ENCODE results near the gene MTCH2. TPM values are rescaled to one million over a fixed set of nuclear protein-coding genes. Genes with fewer than 3 reads are reported as not detected.

MTCH2 gene
- total RNA-seq, 1 experiment from 2014 or later, result 230 TPM

- POLR2A ChIA-PET, result interaction anchor here (0.6 to 0.7 kb wide), 2 partner anchors 21 to 76 kb away, joined by 3 to 5 read pairs; no protein-coding TSS in a partner anchor
- CTCF ChIA-PET, result no interaction called here
- intact Hi-C loops (cut with micrococcal nuclease; ENCODE audit: unreplicated experiment), result no loop called here
These were observed 46.4 kb downstream of the MTCH2 start for GRCh38 chr11:47595967-47596366.

GRCh38 chr11:47595029-47595428 lies 47.3 kb downstream of the MTCH2 start:
- ATAC-seq (peak; percentile 56), DNase-seq (ENCODE audit: low read depth, low spot score) (no peak)
- Histone ChIP-seq H3K36me3 (ENCODE audit: control insufficient read depth, insufficient read depth, low read length) (no peaks in the 10 kb centered on the region), H3K27me3 (ENCODE audit: control insufficient read depth, insufficient read depth, low read length) (peaks cover 6% of the 10 kb centered on the region; the same call in 1 of the 2 replicates), H3K27ac (ENCODE audit: low read length) (no peak overlapping the region), H3K9me3 (ENCODE audit: control insufficient read depth, insufficient read depth, low read depth, low read length) (no peaks in the 10 kb centered on the region), H3K4me1 (ENCODE audit: control insufficient read depth, insufficient read depth, low read length) (peaks cover 4% of the 10 kb centered on the region), H3K4me3 (ENCODE audit: low read depth in 2 of 2, low read length in 2 of 2) (no peak overlapping the region)
- in situ Hi-C loops (cut with HindIII; ENCODE audit: low pct_unique_long_range_greater_than_20kb, low sequenced_read_pairs) (no loop called here), intact Hi-C loops (cut with micrococcal nuclease; ENCODE audit: unreplicated experiment) (no loop called here)
- BruUV-seq (replicated peaks), result no TSS peak
- POLR2A ChIA-PET, result interaction anchor here (0.5 to 0.6 kb wide), 2 partner anchors 21 to 1689 kb away, joined by 3 to 8 read pairs; no protein-coding TSS in a partner anchor
- TF ChIP-seq REST (IDR thresholded peaks at IDR 0.05; ENCODE audit: insufficient read depth in 1 of 2, low read depth in 2 of 2, low read length in 1 of 2), result no peak
- no peak for TF ChIP-seq TCF7L2 (IDR thresholded peaks at IDR 0.05; ENCODE audit: low read depth, low read length)
- no peak for TF ChIP-seq POLR2AphosphoS5 (IDR thresholded peaks at IDR 0.05; ENCODE audit: low read depth, low read length)
- TF ChIP-seq CTCF (IDR thresholded peaks at IDR 0.05), result no peak
- no peak for TF ChIP-seq SIN3A (IDR thresholded peaks at IDR 0.05; ENCODE audit: borderline replicate concordance, insufficient read depth, low read depth, low read length)
- CTCF ChIA-PET, result no interaction called here

More at GRCh38 chr11:47595967-47596366, 46.4 kb downstream of the MTCH2 start:
- ATAC-seq, result no peak
- H3K36me3 ChIP-seq (ENCODE audit: control insufficient read depth, insufficient read depth, low read length), result no peaks in the 10 kb centered on the region
- BruUV-seq (replicated peaks), result no TSS peak
- no peaks in the 10 kb centered on the region for H3K9me3 ChIP-seq (ENCODE audit: control insufficient read depth, insufficient read depth, low read depth, low read length)
- H3K27ac ChIP-seq (ENCODE audit: low read length), result no peak overlapping the region
- H3K4me1 ChIP-seq (ENCODE audit: control insufficient read depth, insufficient read depth, low read length), result peaks cover 4% of the 10 kb centered on the region
- no peak for DNase-seq (ENCODE audit: low read depth, low spot score)
- H3K4me3 ChIP-seq (ENCODE audit: low read depth in 2 of 2, low read length in 2 of 2), result no peak overlapping the region
- in situ Hi-C loops (cut with HindIII; ENCODE audit: low pct_unique_long_range_greater_than_20kb, low sequenced_read_pairs), result no loop called here
- peaks cover 6% of the 10 kb centered on the region; the same call in 1 of the 2 replicates for H3K27me3 ChIP-seq (ENCODE audit: control insufficient read depth, insufficient read depth, low read length)
- TF ChIP-seq POLR2AphosphoS5 (IDR thresholded peaks at IDR 0.05; ENCODE audit: low read depth, low read length) (no peak), SIN3A (IDR thresholded peaks at IDR 0.05; ENCODE audit: borderline replicate concordance, insufficient read depth, low read depth, low read length) (no peak), TCF7L2 (IDR thresholded peaks at IDR 0.05; ENCODE audit: low read depth, low read length) (no peak), REST (IDR thresholded peaks at IDR 0.05; ENCODE audit: insufficient read depth in 1 of 2, low read depth in 2 of 2, low read length in 1 of 2) (no peak), CTCF (IDR thresholded peaks at IDR 0.05) (no peak)

All from Panc1 (cell line).